ENCODE measurements around the gene GLT8D2.

DNA sequence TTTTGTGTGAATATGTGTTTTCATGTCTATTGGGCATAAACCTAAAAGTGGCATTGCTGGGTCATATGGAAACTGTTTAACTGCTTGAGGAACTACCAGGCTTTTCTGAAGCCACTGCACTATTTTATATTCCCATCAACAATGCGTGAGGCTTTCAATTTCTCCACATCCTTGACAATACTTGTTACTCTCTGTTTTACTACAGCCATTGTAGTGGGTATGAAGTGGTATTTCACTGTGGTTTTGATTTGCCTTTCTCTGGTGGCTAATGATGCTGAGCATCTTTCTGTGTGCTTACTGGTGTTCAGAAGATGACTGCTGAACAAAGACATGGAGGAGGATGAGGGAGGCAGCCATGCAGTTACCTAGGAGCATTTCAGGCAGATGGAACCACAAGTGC, 97.5 kb downstream of the GLT8D2 start:
- no peak for TF ChIP-seq POLR2AphosphoS5 (IDR thresholded peaks at IDR 0.05; ENCODE audit: low read depth, low read length)
- no peak for TF ChIP-seq TAF1 (IDR thresholded peaks at IDR 0.05; ENCODE audit: borderline replicate concordance, low read depth, low read length)
